ENCODE measurements around the gene GPR107. TPM values are rescaled to one million over a fixed set of nuclear protein-coding genes. Genes with fewer than 3 reads are reported as not detected.

GPR107 gene
- total RNA-seq, 6 donors from 2014 or later: 26.5 to 44.4 (median 35.3) TPM

DNA sequence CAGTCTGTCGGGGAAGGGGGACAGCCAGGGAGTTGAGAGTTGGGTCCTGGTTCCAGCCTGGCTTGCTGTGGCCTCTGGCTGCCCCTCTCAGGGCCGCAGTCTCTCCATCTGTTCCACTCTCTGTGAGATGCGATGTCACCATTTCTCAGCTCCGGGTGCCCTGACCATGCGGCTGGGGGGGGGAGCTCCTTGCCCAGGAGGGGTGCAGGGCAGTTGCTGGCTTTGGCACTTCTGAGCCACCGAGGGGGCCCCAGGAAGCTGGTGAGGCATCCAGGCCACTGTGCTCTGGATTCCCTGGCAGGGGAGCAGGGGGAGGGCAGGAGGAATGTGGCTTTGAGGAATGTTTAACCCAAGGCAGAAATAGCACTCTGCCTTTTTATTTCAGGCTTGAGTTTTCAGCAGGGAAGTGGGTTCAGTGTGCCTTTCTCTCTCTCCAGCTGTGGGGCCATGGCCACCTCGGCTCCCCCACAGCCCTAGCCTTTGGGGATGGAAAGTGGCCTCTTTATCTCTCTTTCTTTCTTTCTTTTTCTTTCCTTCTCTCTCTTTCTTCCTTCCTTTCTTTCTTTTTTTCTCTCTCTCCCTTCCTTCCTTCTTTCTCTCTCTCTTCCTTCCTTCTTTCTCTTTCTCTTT lies 129.5 kb downstream of the GPR107 start:
- no peaks in the 10 kb centered on the region for H3K36me3 ChIP-seq
- TF ChIP-seq POLR2AphosphoS5 (IDR thresholded peaks at IDR 0.05) (no peak), CTCF (IDR thresholded peaks at IDR 0.05) (no peak), POLR2A (IDR thresholded peaks at IDR 0.05) (no peak), EP300 (IDR thresholded peaks at IDR 0.05) (no peak)
- DNase-seq: no peak
- H3K27ac ChIP-seq: peak overlapping the region in 2 of 4 donors; percentile 7 to 32
- 39 to 55% methylated on average over 5 to 6 of the region's 7 CpGs for WGBS, 2 donors
- H3K27me3 ChIP-seq: no peaks in the 10 kb centered on the region
- no peaks in the 10 kb centered on the region for H3K9me3 ChIP-seq
- no peak overlapping the region for H3K4me3 ChIP-seq
- H3K4me1 ChIP-seq: peaks cover 4 to 11% (median 6%) of the 10 kb centered on the region in 4 donors
- no peak for ATAC-seq (ENCODE audit: low FRiP score in 2 of 2)

DNA sequence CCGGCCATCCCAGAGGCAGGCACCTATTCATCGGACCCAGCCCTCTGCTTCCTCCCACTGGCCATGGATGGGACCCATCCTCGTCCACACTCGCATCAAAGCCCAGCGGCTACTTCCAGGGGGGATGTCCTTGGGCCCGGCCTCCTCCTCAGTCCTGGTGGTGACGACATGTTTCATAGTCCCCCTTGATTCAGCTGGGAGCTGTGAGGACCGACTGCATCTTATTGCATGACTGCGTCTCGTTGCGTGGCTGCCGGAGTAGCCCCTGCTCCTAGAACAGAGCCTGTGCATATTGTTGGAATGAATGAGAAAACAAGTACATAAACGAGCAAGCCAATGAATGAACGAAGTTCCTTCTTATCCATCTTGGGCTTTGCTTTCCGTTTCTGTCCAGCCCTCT lies 131.3 kb downstream of the GPR107 start:
- DNase-seq: no peak
- Histone ChIP-seq H3K4me1 (peaks cover 4 to 11% (median 6%) of the 10 kb centered on the region in 4 donors), H3K4me3 (no peak overlapping the region), H3K27ac (peak overlapping the region in 2 of 4 donors; percentile 9 to 60), H3K36me3 (no peaks in the 10 kb centered on the region), H3K27me3 (no peaks in the 10 kb centered on the region), H3K9me3 (no peaks in the 10 kb centered on the region)
- no peak for ATAC-seq (ENCODE audit: low FRiP score in 2 of 2)
- TF ChIP-seq CTCF (IDR thresholded peaks at IDR 0.05) (no peak), POLR2A (IDR thresholded peaks at IDR 0.05) (no peak), EP300 (IDR thresholded peaks at IDR 0.05) (no peak), POLR2AphosphoS5 (IDR thresholded peaks at IDR 0.05) (no peak)
- 82 to 90% methylated on average over 15 of the region's 15 CpGs for WGBS, 2 donors

GRCh38 chr9:130185490-130186031 lies 131.9 kb downstream of the GPR107 start:
- WGBS, 2 donors: 72 to 80% methylated on average over 11 to 17 of the region's 17 CpGs
- peak overlapping the region in 3 of 4 donors; percentile 9 to 60 (median 45) for H3K27ac ChIP-seq
- no peaks in the 10 kb centered on the region for H3K36me3 ChIP-seq
- DNase-seq (peak in 1 of 2 donors; percentile 53), ATAC-seq (ENCODE audit: low FRiP score in 2 of 2) (no peak)
- H3K4me3 ChIP-seq: no peak overlapping the region
- H3K27me3 ChIP-seq: no peaks in the 10 kb centered on the region
- TF ChIP-seq CTCF (IDR thresholded peaks at IDR 0.05) (no peak), POLR2AphosphoS5 (IDR thresholded peaks at IDR 0.05) (no peak), POLR2A (IDR thresholded peaks at IDR 0.05) (no peak), EP300 (IDR thresholded peaks at IDR 0.05) (no peak)
- no peaks in the 10 kb centered on the region for H3K9me3 ChIP-seq
- peaks cover 4 to 11% (median 6%) of the 10 kb centered on the region in 4 donors for H3K4me1 ChIP-seq

DNA sequence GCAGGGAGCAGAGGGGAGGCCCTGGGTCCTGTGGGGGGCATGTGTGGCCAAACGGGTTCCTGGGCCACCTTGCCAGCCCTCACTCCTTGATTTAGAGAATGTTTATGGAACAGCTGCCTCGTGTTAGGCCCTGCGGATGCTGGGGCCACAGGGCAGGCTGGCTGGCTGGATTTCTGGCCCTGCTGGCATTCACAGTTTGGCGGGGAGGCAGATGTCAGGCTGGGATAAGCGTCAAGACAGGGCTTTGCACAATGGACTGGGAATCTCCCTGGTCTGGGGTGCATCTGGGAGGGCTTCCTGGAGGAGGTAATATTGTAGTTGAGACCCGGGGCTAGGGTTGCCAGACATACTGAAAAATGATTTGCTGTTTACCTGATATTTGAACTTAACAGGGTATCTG lies 132.3 kb downstream of the GPR107 start:
- 67 to 69% methylated on average over 6 of the region's 6 CpGs for WGBS, 2 donors
- Histone ChIP-seq H3K4me3 (no peak overlapping the region), H3K27ac (peak overlapping the region in 3 of 4 donors; percentile 9 to 60 (median 45)), H3K4me1 (peaks cover 4 to 11% (median 6%) of the 10 kb centered on the region in 4 donors), H3K36me3 (no peaks in the 10 kb centered on the region), H3K9me3 (no peaks in the 10 kb centered on the region), H3K27me3 (no peaks in the 10 kb centered on the region)
- peak in 1 of 2 donors; percentile 51 for DNase-seq
- no peak for TF ChIP-seq EP300 (IDR thresholded peaks at IDR 0.05)
- TF ChIP-seq CTCF (IDR thresholded peaks at IDR 0.05): no peak
- TF ChIP-seq POLR2A (IDR thresholded peaks at IDR 0.05): no peak
- no peak for TF ChIP-seq POLR2AphosphoS5 (IDR thresholded peaks at IDR 0.05)
- no peak for ATAC-seq (ENCODE audit: low FRiP score in 2 of 2)
